WTC11 (cell line): ENCODE results near the gene ARID3B.

ENCODE experiments used
- E2F4 ChIP-seq: sonication (generic); formaldehyde crosslinking; IDR thresholded peaks from 2 replicates; pipeline ENCODE4 v1.8.1; 2022; ENCODE audit warnings: low read depth, mild to moderate bottlenecking, moderate library complexity, missing genetic modification reagents, borderline replicate concordance
- ESRRA ChIP-seq: sonication (generic); formaldehyde crosslinking; IDR thresholded peaks from 2 replicates; pipeline ENCODE4 v1.8.1; 2022; ENCODE audit warnings: mild to moderate bottlenecking, missing genetic modification reagents, borderline replicate concordance
- ZNF416 ChIP-seq: fragments of 250-450 bp; sonication (Bioruptor Pico); IDR thresholded peaks from 2 replicates; pipeline ENCODE4 v1.9.0; 2021; ENCODE audit warnings: mild to moderate bottlenecking, inconsistent platforms
- TF ChIP-seq, protein P1 (sequence below): fragments of 200-600 bp; IDR thresholded peaks from 2 replicates; pipeline ENCODE4 v1.8.0; 2022; ENCODE audit warnings: antibody characterized with exemption

DNA sequence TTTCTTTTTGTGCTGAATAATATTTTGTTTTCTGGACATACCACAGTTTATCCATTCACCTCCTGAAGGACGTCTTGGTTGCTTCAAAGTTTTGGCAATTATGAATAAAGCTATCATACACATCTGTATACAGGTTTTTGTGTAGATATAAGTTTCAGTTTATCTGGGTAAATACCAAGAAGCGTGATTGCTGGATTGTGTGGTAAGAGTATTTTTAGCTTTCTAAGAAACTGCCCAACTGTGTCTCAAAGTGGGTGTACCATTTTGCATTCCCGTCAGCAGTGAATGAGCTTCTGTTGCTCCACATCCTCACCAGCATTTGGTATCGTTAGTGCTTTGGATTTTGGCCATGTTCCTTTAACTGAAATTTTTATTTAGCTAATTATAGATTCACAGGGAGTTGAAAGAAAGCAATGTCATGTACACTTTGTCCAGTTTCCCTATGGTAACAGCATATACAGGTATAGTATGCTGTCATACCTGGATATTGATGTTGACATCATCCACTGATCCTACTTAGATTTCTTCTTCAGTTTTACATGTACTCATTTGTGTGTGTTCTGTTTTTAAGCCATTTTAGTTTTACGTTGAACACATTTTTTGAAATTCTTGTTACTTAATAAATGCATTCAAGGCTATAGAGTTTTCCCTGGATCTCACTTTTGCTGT, 11.9 kb downstream of the ARID3B start:
- TF ChIP-seq ESRRA (no peak), E2F4 (CRISPR knock-in tag) (no peak), ZNF416 (no peak)
- TF ChIP-seq, protein P1, sequence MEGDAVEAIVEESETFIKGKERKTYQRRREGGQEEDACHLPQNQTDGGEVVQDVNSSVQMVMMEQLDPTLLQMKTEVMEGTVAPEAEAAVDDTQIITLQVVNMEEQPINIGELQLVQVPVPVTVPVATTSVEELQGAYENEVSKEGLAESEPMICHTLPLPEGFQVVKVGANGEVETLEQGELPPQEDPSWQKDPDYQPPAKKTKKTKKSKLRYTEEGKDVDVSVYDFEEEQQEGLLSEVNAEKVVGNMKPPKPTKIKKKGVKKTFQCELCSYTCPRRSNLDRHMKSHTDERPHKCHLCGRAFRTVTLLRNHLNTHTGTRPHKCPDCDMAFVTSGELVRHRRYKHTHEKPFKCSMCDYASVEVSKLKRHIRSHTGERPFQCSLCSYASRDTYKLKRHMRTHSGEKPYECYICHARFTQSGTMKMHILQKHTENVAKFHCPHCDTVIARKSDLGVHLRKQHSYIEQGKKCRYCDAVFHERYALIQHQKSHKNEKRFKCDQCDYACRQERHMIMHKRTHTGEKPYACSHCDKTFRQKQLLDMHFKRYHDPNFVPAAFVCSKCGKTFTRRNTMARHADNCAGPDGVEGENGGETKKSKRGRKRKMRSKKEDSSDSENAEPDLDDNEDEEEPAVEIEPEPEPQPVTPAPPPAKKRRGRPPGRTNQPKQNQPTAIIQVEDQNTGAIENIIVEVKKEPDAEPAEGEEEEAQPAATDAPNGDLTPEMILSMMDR = no peak
